GM19025 (cell line): Measurements from ENCODE around the gene SOX1.

Experiments
- ATAC-seq: cut with Tn5 transposase; IDR thresholded peaks from one replicate; pipeline ENCODE4 v1.9.1; 2021; ENCODE audit warnings: mild to moderate bottlenecking, low read depth, moderate library complexity; ENCODE audit not compliant: unreplicated experiment

Gene SOX1

DNA sequence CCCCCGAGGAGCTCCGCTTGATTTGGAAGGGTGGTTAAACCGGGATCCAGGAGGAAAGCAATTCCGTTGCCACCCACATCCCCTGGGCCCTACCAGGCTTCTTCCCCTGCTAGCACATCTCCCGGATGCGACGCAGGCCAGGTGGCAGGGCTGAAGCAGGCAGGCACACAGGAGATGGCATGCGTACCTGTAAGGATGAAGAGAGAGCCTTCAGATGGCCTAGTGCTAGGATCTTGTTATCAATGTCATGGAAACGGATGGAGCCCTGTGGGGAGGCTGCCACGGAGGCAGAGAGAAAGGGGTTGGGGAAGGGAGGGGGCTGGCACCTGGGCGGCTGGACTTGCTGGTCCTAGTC lies 8.5 kb upstream of the SOX1 start:
- no peak for ATAC-seq

DNA sequence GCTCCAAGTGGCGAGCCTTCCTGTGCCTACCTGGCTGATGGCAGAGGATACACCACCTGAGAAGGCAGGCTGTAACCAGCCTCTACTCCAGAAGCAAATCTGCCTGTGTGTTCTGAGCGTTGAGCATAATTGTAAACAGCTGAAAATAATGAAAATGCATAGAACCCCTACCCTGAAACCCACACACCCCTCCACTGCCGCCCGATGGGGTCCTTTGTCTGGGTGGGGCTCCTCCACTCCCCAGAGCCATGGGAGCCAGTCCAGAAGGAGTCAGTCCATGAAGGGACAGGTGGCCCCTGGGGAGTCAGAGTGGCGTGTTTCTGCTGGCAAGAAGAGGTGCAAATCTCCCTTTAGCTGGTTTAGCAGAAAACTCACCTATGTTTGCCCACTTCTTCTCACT lies 8.0 kb upstream of the SOX1 start:
- no peak for ATAC-seq

DNA sequence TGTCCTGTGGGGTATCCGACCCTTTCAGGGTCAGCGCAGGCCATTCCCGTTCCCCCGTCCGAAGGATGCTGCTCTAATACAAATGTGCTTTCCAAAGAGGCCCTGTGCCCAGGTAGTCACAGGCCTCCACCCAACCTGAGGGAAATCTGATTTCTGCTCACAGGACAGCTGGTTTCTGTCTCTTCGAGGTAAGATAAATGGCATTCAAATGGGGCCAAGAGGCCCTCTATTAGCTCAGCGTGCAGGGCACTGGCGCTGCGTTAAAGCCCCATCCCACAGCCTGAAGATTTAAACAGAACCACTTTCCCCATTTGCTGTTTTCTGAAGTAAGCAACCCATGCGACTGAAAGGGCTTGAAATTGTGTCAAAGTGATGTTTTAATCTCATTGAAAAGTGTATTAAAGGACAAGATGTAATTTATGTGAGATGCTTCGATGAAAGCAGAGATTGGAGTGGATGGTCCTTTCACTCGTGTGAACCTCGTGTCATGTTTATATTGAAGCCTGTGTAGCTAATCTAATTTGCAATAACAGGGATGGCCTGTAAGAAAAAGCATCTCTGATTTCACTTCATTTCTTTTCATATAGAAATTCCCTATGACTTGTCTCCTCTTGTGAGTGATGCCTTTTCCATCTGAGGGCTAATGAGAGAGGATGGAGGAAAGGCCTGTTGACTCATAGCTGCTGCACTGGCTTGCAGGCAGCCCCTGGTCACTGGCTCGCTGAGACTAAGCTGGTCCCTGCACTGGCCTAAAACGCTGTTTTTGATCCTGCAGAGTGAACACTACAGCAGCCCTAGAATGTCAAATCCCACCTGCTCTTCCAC lies 7.3 kb upstream of the SOX1 start:
- ATAC-seq = no peak

DNA sequence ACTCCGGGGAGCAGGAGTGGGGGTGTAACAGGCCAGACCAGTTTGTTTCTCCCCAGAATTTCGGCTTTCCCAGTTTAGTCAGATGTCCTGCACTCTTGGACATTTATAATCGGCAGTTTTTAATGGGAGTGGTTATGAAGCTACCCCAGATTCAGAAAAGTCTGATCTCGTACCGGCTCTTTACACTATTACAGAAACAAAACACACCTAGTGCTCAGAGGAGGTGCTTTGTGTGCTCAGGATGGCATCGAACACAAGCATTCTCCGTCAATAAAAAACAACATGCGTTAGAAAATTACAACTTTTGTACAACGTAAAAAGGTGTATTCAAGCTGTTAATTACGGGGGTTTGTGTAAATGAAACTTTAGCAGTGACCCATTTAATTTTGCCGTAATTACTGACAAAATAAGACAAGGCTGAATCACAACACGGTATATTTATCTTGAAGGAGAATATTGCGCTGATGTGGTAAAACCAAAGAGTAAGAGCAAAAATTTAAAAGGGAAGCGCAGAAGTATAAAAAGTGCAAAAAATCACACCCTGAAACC lies 6.6 kb upstream of the SOX1 start:
- no peak for ATAC-seq

DNA sequence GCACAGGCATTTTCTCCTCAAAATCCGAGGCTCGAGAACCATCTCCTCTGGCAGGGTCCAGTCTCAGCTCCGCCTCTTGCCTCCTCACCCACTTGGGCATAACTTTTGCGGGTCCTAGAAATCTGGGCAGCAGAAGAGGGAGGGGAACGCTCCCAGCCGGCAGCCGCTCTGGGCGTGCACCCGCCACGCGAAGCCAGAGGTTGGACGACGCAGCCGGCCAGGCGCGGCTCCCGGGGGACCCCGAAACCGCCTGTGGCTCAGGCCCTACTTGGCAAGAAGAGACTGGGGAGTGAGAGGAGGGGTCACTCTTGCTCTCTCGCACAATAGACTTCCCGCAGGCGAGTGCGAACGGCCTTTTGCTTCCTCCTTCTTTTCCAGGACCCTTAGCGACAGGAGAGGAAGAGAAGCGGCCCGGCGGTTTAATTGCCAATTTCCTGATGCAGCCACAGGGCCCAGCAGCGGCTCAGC lies 6.0 kb upstream of the SOX1 start:
- ATAC-seq = no peak

DNA sequence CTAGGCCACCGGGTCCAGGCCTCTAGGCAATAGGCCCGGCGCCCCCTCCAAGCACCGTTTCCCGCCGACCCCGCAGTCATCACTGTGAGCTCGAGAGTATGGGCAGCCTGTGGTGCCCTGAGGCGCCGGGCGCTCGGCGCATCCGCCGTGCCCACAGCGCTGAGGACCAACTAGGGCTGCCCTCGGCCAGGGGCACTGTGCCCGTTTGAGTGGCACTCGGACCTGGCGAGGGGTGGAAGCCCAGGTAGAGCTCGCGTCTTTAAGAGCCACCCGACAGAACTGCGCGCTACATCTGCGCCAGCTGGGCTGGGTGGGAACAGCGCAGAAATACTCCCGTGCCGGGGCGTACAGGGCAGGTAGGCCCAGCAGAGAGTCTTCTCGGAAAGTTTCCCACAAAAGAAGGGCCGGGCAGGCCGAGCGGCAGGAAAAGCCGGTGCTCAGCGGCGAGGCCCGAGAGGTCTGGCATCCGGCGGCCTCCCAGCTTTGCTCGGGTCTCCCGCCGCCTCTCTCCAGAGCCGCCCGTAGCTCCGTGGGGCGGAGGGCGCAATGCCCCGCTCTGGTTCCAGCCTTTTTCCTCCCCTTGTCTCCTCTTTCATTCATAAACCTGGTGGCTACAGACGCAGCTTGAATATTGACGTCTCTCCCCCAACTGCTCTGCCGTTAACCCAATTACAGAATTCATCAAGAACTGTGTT lies 5.4 kb upstream of the SOX1 start:
- no peak for ATAC-seq

DNA sequence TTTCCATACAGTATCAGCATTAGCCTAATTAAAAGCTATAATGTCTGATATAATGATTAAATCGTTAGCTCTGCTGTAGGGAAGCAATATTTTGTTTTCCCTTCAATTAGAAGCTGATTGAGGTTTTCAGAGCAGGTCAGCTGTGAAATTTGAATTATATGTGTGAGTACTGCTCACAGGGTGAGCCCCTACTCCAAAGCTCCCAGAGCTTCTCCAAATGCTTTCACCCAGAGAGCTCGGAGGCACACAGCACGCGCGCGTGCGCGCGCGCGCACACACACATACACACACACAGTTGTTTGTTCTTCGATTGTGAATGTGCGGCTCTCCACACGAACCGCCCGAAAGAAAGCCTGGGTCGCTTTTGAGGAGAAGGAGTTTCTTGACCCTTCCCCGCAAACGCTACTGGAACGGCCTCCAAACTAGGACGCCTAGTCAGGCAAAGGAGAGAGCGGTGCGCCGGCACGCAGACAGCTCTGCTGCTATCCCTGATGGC lies 4.8 kb upstream of the SOX1 start:
- ATAC-seq = no peak

DNA sequence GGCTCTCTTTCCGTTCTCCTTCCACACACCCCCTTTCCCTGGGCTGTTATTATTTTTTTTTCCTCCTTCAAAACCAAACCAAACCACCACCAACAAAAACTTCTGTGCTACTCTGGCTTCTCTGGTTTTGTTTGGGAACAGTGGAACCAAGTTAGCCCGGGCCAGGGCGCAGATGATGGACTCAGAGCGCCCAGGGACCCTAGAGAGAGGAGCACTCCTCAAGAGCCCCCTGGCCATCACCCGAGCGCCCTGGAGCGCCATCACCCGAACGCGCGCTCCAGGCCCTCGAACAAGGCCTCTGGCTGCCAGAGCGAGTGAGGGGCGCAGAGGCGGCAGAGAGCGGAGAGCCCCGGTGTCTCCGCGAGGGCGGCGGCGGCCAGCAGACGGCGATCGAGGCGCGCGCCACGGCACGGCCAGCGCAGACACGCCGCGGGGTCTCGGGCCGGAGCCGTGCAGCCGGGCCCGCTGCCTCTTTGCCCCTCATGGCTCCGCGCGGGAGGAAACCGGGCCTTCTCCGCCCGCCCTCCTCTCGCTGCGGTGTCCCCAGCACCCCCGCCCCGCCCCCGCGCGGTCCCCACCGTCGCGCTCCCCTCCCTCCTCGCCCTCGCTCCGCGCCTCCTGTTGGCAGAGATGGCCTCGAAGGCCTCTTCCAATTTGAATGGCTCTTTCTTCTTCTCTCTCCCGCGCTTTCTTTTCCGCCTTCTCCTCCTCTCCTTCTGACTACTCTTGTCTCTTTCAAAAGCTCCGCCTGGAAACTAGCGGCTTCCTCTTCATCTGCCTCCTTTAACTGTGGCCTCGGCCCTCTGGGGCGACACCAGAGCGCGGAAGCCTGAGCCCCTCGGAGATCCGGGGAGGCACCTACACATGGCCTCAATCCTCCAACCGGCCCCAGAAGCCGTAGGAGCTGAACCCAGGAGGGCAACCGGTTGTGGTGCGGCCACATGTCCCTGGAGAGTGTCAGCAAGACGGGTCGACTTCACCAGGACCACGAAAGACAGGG lies 4.1 kb upstream of the SOX1 start:
- no peak for ATAC-seq

DNA sequence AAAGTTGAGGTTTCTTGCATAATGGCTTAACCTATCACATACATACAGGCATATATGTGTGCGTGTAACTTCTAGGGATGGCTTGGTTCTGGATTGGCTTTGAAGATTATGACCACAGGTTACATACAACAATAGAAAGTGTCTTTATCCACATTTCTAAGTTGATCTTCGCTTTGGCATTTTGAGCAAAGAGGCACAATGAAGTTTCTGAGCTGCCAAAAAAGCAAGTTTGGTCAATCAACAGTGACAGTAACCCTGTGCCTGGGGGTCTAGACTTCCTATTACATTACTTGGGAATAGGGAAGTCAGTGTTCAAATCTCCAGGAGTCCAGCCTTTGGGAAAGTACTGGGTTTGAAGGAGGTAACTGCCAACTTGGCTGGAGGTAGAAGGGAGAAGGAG lies 3.1 kb upstream of the SOX1 start:
- no peak for ATAC-seq

DNA sequence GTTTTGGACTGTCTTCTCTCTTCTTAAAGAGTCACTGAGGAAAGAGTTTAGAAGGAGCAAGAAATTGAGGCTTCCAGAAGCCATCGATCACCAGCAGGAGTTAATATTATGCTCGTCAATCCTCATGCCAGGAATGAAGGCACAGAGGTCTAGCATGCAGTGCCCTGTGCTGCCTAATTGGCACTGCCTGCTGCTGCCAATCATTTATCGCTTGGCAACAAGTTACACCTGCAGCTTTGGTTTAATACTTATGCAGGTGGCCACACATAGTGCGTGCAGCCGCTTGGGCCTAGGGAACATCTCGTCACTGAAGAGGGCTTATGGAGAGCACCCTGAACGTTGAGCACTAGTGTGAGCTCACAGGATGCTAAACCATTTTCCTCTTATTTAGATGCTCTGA lies 2.7 kb upstream of the SOX1 start:
- no peak for ATAC-seq

DNA sequence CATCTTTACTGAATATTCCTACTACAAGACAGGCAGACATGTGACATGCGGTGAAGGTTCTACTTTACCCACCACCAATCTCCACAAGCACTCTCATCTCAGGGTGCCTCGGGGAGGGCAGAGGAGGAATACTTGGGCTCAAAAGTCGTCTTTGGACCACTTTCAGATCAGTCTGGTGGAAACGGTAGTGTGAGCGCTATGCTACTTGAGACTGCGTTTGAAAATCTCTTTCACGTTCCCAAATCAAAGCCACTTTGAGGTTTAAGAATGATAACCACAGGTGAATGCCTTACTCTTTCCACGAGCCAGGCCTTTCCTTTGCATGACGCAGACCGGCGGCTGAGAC lies 1.5 kb upstream of the SOX1 start:
- ATAC-seq = no peak

DNA sequence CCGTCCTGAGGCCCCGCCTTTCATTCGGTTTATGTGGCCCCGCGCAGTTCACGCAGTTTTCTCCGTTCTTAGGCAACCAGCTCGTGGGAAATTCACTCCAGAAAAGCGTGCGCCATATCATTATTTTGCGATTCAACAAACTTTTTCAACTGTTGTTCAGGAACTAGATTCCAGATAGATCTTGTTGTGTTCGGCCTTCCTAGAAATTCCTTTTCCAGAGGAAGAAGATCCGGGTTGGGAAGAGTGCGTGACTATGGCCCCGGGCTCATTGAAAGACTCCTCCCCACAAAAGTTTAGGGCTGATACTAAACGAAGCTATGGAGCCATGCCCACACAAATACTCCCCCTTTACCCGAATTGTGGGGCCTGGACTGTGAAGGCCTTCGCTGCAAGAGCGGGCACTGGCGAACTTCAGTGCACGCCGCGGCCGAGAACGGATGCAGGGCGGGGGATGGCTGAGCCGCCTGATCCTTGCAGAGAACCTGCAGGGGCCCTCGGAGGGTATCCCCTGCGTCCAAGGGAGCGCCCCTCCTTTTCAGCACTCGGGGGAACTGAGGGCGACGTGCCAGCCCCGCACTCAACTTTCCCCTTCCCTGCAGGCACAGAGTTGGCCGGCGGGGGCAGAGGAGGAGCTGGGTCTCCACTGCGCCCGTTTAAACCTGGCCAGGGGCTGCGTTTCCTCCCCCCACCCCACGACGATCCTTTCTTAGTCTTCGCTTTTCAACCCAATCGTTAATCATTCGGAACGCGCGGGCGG lies 904 bp upstream of the SOX1 start:
- no peak for ATAC-seq

DNA sequence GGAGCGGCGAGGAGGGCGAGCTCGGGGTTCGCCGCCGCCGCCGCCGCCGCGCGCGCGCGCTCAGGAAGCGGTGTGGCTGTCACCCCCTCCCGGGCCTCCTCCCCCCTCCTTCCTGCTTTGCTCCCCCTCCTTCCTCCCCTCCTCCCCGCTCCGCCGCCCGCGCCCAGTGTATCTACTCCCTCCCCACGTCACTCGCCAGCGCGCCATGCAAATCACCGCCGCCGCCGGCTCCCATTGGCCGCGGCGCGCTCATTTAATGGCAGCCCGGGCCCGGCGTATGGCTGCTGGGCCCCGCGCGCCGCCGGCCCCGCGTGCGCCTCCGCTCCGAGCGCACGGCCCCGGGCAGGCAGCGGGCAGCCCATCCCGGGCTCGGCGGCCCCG lies 335 bp upstream of the SOX1 start:
- no peak for ATAC-seq

DNA sequence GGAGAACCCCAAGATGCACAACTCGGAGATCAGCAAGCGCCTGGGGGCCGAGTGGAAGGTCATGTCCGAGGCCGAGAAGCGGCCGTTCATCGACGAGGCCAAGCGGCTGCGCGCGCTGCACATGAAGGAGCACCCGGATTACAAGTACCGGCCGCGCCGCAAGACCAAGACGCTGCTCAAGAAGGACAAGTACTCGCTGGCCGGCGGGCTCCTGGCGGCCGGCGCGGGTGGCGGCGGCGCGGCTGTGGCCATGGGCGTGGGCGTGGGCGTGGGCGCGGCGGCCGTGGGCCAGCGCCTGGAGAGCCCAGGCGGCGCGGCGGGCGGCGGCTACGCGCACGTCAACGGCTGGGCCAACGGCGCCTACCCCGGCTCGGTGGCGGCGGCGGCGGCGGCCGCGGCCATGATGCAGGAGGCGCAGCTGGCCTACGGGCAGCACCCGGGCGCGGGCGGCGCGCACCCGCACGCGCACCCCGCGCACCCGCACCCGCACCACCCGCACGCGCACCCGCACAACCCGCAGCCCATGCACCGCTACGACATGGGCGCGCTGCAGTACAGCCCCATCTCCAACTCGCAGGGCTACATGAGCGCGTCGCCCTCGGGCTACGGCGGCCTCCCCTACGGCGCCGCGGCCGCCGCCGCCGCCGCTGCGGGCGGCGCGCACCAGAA lies 1.1 kb downstream of the SOX1 start:
- no peak for ATAC-seq

DNA sequence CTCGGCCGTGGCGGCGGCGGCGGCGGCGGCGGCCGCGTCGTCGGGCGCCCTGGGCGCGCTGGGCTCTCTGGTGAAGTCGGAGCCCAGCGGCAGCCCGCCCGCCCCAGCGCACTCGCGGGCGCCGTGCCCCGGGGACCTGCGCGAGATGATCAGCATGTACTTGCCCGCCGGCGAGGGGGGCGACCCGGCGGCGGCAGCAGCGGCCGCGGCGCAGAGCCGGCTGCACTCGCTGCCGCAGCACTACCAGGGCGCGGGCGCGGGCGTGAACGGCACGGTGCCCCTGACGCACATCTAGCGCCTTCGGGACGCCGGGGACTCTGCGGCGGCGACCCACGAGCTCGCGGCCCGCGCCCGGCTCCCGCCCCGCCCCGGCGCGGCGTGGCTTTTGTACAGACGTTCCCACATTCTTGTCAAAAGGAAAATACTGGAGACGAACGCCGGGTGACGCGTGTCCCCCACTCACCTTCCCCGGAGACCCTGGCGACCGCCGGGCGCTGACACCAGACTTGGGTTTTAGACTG lies 1.7 kb downstream of the SOX1 start:
- ATAC-seq = no peak

DNA sequence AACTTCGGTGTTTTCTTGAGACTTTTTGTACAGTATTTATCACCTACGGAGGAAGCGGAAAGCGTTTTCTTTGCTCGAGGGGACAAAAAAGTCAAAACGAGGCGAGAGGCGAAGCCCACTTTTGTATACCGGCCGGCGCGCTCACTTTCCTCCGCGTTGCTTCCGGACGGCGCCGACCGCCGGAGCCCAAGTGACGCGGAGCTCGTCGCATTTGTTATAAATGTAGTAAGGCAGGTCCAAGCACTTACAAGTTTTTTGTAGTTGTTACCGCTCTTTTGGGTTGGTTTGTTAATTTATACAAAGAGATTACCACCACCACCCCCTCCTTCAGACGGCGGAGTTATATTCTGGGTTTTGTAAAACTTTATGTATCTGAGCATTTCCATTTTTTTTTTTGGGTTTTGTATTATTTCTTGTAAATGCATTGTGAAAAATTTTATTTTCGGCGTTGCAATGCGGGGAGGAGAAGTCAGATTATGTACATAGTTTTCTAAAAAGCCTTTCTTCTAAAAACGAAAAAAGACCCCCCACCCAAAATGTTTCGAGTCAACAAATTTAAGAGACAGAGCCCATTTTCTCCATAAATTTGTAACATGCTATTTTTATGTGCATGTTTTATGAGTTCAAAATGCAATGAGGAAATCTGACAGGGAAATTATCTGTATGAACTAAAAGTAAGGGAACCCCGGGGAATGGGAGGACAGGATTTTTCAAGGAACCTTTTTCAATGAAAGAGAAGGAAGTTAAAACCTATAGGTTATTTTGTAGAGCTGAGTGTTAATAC lies 2.3 kb downstream of the SOX1 start:
- no peak for ATAC-seq

DNA sequence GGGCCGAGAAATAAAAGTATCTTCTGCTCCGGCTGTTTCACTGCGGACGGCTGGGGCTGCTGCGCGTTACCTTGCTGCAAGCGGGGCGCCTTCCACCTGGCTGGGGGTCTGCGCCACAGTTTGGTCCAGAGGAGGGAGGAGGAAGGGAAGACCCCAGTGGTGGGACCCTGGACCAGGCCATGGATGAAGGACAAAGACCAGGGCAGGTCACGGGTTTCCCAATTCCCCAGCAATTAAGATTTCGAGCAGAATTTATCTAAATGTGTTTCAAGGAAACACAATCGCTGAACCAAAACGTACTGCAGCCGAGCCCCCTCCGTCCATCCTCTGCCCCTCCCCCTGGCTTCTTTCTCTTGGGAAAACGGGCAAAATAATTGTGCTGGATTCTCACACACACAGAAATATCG lies 2.9 kb downstream of the SOX1 start:
- ATAC-seq = no peak

DNA sequence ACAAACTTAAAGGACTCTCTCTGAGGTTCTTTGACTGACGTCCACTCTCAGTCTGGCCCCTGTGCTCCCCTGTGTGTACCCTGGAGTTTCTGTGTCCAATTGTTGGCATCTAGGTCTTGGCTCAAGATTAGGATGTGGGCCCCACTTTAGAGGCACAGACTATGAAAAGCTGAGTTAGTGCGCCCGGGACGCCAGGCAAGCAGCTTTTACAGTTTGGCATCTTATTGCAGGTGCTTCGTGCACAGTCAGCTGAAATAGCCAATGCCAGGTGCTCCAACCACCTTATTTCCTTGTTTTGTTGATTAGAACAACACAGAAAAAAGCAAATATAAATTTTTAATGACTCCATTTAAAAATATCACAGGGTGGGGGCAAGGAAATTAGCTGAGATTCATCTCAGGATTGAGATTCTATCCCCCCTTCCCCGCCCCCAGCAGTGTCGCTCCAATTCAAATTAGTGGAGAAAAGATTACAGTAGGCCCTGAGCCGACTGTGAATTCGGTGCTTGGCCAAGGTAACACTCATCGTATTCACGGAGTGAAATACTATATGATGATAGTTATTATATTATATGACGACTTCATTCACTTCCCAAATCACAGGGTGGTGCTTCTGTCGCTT lies 4.3 kb downstream of the SOX1 start:
- no peak for ATAC-seq
